ENCODE results near the gene NINL.

DNA sequence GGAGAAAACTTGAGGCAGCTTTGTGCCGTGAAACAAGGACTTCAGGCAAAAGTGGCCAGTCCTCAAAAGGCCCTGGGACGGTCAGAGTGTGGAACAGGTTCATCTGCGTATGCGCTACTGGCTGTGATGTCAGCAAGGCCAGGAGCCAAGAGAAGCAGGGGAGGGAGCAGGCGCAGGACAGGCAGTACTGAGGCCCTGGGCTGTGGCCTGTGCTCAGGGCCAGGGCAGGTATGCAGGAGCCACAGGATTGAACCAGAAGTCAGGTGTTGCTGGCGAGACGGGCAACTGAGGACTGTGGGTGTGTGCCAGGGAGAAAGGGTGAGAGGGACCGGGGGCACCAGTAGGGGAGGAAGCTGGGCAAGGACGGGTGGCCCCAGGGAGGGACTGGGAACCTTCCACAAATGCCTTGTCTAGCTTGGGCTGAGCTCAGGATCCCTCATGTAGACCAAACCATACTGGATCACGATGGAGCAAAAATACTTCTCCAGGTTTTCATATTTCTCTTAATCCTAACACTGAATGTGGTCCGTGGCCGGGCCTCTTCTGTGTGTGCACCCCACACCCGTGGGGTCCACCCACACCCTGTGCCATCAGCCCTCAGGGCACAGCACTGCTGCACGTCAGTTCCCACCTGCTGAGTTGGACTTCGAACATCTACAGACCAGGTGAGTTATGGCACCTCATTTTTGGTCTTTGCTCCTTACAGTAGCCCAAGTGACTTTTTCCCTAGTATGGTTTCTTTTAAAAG, 131.0 kb downstream of the NINL start:
- no peak for TF ChIP-seq POLR2A (IDR thresholded peaks at IDR 0.05)
- TF ChIP-seq, protein P1, sequence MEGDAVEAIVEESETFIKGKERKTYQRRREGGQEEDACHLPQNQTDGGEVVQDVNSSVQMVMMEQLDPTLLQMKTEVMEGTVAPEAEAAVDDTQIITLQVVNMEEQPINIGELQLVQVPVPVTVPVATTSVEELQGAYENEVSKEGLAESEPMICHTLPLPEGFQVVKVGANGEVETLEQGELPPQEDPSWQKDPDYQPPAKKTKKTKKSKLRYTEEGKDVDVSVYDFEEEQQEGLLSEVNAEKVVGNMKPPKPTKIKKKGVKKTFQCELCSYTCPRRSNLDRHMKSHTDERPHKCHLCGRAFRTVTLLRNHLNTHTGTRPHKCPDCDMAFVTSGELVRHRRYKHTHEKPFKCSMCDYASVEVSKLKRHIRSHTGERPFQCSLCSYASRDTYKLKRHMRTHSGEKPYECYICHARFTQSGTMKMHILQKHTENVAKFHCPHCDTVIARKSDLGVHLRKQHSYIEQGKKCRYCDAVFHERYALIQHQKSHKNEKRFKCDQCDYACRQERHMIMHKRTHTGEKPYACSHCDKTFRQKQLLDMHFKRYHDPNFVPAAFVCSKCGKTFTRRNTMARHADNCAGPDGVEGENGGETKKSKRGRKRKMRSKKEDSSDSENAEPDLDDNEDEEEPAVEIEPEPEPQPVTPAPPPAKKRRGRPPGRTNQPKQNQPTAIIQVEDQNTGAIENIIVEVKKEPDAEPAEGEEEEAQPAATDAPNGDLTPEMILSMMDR (IDR thresholded peaks at IDR 0.05 in 8 of 11, conservative IDR thresholded peaks at IDR 0.05 in 3 of 11): no peak

All from spleen (tissue), 7 donors.